Adrenal gland (tissue), 12 donors: ENCODE data around the gene MYL9. TPM values are rescaled to one million over a fixed set of nuclear protein-coding genes. Genes with fewer than 3 reads are reported as not detected.
A peak's percentile ranks its signal among the peaks of the same experiment; 100 is the strongest.

ENCODE experiments used
- DNase-seq, 7 donors: peaks; one replicate each; pipeline ENCODE4 v3.0.0-alpha.2; 2019 to 2020
- H3K27ac ChIP-seq, 5 donors: fragments of 200-600 bp; sonication (generic) in 4 of 5; 1 replicate in 3 of 5; 2 replicates in 2 of 5; pipeline versions ENCODE4 v1.5.1 to v1.8.0; 2016 to 2020; ENCODE audit warnings: mild to moderate bottlenecking in 1 of 5
- H3K27me3 ChIP-seq: fragments of 200-600 bp; 2 replicates; pipeline ENCODE4 v1.8.0; 2021
- H3K36me3 ChIP-seq, 2 donors: fragments of 200-600 bp; replicated peaks in 1 of 2; 1 replicate in 1 of 2; 2 replicates in 1 of 2; pipeline versions ENCODE4 v1.5.1 to v1.8.0; 2018 to 2022
- H3K4me1 ChIP-seq, 2 donors: fragments of 200-600 bp; replicated peaks in 1 of 2; 1 replicate in 1 of 2; 2 replicates in 1 of 2; pipeline versions ENCODE4 v1.5.1 to v1.8.0; 2018 to 2021
- H3K4me3 ChIP-seq, 4 donors: fragments of 200-600 bp; sonication (generic) in 3 of 4; one replicate each; pipeline ENCODE4 v1.5.1; 2016 to 2018
- H3K9me3 ChIP-seq, 3 donors: fragments of 200-600 bp; sonication (generic) in 1 of 3; replicated peaks in 1 of 3; 1 replicate in 2 of 3; 2 replicates in 1 of 3; pipeline versions ENCODE4 v1.5.1 to v1.8.0; 2016 to 2021
- CTCF ChIP-seq, 6 experiments: fragments of 450-650 bp in 4 of 6; fragments of 200-600 bp in 2 of 6; sonication (generic) in 1 of 6; IDR thresholded peaks; 1 replicate in 5 of 6; 2 replicates in 1 of 6; pipeline versions ENCODE4 v1.5.1 to v1.8.0; 2016 to 2021; ENCODE audit warnings: antibody characterized with exemption in 6 of 6, mild to moderate bottlenecking in 2 of 6, moderate library complexity in 1 of 6
- POLR2A ChIP-seq, 2 donors: fragments of 450-650 bp; IDR thresholded peaks; one replicate each; pipeline ENCODE4 v1.6.1; 2017; ENCODE audit warnings: antibody characterized with exemption in 2 of 2, mild to moderate bottlenecking in 2 of 2, moderate library complexity in 1 of 2
- WGBS, 4 donors: extraction: QIAGEN DNeasy Blood & Tissue Kit in 2 of 4; methylation state at CpG; one replicate each; pipeline versions ENCODE4 v1.1.5 to v1.1.7; 2013 to 2017; 5-methylcytosine and 5-hydroxymethylcytosine counted together
- intact Hi-C, 2 donors: fragments of 100-400 bp; cut with DNase I; formaldehyde crosslinking; loops; one replicate each; pipeline versions ENCODE4 v1.14.1 to v1.15.0; 2022 to 2023
- polyA plus RNA-seq, 3 donors: library from polyadenylated mRNA; stranded (reverse); fragments of 200-250 nt in 2 of 3; fragments of 350-450 nt in 1 of 3; fragmentation: Illumina TruSeq in 1 of 3; extraction: RNeasy Lipid Tissue Mini Kit (QIAGEN cat#74804) in 1 of 3; gene quantifications; one replicate each; pipeline ENCODE4 v1.2.3, GENCODE V29; 2013 to 2014
- total RNA-seq, 9 donors: library from RNA; depleted of rRNA in 4 of 9; stranded (reverse); fragments of >200 nt in 4 of 9; fragments of 120-200 nt in 1 of 9; fragmentation: NEBNext Ultra II Directional in 1 of 9; extraction: Animal tissue kit (Norgen Biotek cat#: 25700) in 1 of 9; gene quantifications; one replicate each; pipeline versions ENCODE4 v1.1.0 to v1.2.4, GENCODE V29; 2013 to 2023
- donor health status: healthy with polysubstance abuse.
- donor health status: Bipolar disorder and iron deficiency.
- donor health status: DM: yes; HTN: yes; CAD: no.
- donor health status: DM: no; HTN: no; CAD: no.
- donor health status: DM: no; HTN: no; CAD: no.
- donor health status: DM: yes; HTN: yes; CAD: no.

The MYL9 gene
- total and polyA plus RNA-seq, 12 donors, result 241 to 1,967 (median 785) TPM

- H3K4me3 ChIP-seq, result no peak overlapping the region
- no peaks in the 10 kb centered on the region for H3K9me3 ChIP-seq
- WGBS, 4 donors, result 83 to 86% (median 85%) methylated on average over 15 to 23 of the region's 23 CpGs
- peak in 1 of 7 donors; percentile 30 for DNase-seq
- H3K27me3 ChIP-seq, result no peaks in the 10 kb centered on the region
- intact Hi-C loops, result no loop called here
- peaks cover 0 to 47% of the 10 kb centered on the region in 2 donors for H3K36me3 ChIP-seq
- TF ChIP-seq POLR2A (IDR thresholded peaks at IDR 0.05) (no peak), CTCF (IDR thresholded peaks at IDR 0.05) (no peak)
- H3K4me1 ChIP-seq, result peaks cover 13 to 49% of the 10 kb centered on the region in 2 donors
- H3K27ac ChIP-seq, result peak overlapping the region in 3 of 5 donors; percentile 50 to 82 (median 74)
Measured at GRCh38 chr20:36548704-36549627, 7.6 kb downstream of the MYL9 start.

GRCh38 chr20:36549628-36549941 is 8.3 kb downstream of the MYL9 start:
- WGBS, 4 donors, result 81 to 93% (median 85%) methylated on average over 9 of the region's 9 CpGs
- peaks cover 6 to 43% of the 10 kb centered on the region in 2 donors for H3K4me1 ChIP-seq

GRCh38 chr20:36549942-36550789 is 8.8 kb downstream of the MYL9 start:
- no peak for TF ChIP-seq CTCF (IDR thresholded peaks at IDR 0.05)
- TF ChIP-seq POLR2A (IDR thresholded peaks at IDR 0.05), result no peak
- 67 to 78% (median 71%) methylated on average over 1 to 16 of the region's 16 CpGs for WGBS, 4 donors
- Histone ChIP-seq H3K4me1 (peaks cover under 1 to 37% of the 10 kb centered on the region in 2 donors), H3K4me3 (no peak overlapping the region), H3K9me3 (no peaks in the 10 kb centered on the region), H3K27ac (peak overlapping the region; percentile 50 to 82 (median 74)), H3K27me3 (no peaks in the 10 kb centered on the region), H3K36me3 (peaks cover 0 to 43% of the 10 kb centered on the region in 2 donors)
- DNase-seq, result peak in 2 of 7 donors; percentile 31 to 66
- intact Hi-C loops, result loop anchor here in 1 of 2 donors (10.0 kb wide), 1 partner anchor 205 kb away; no protein-coding TSS in a partner anchor

More at GRCh38 chr20:36549628-36549941, 8.3 kb downstream of the MYL9 start:
- TF ChIP-seq POLR2A (IDR thresholded peaks at IDR 0.05) (no peak), CTCF (IDR thresholded peaks at IDR 0.05) (no peak)
- Histone ChIP-seq H3K4me3 (no peak overlapping the region), H3K9me3 (no peaks in the 10 kb centered on the region), H3K27ac (peak overlapping the region; percentile 36 to 82 (median 63)), H3K36me3 (peaks cover 0 to 47% of the 10 kb centered on the region in 2 donors), H3K27me3 (no peaks in the 10 kb centered on the region)
- intact Hi-C loops, result no loop called here
- DNase-seq, result peak in 1 of 7 donors; percentile 25
